ENCODE measurements around the gene CACTIN.
A peak's percentile ranks its signal among the peaks of the same experiment; 100 is the strongest.

CACTIN gene

DNA sequence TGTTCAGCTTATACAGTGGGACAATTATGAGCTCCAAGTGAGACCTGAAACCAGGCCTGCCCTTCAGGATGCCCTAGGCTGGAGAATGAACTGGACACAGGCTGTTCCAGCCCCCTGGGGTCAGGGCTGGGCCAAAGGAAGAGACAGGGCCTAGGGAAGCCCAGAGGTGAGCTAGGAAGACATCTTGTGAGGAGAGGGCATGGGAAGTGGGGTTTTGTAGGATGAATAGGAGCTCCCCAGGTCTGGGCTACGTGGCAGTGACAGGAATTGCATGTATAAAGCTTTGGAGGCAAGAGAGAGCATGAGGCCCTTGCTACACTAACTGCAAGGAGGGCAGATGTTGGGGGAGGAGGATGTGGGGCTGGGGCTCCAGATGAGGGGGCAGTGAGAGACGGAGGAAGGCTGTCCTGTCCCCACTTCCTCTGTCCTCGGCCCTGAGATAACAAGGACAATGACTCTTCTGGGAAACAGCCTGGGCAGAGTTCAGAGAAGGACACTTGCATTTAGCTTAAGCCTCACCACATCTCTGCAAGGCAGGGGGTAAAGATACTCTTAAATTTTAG, 18.4 kb downstream of the CACTIN start:
- DNase-seq, result no peak

GRCh38 chr19:3607303-3608078, 19.1 kb downstream of the CACTIN start:
- DNase-seq, result no peak

DNA sequence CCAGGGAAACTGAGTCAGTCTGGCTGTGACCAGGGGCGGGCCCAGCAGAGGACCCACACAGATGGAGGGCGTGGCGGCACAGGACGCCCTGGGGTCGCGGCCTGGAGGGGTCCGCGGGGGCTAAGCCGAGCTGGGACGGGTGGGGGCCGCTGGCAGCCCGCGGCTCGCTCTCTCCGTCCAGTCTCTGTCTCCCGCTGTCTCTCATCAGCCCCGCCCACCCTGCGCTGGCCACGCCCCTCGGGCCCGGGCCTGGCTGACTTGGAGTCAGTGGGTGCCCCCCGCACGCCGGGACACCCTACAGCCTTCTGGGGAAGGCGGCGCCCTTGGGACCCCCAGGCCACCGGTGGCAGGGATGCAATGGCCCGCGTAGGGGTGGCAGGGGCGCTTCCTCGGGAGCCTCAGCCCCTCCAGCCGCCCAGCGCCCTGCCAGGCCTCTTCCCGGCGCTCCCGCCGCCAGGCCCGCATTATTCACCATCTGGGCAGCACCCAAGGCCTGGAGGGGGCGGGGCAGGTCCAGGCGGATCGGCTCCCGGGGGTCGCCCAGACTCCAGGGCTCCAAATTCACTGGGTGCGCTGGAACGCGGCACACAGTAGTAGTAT, 19.8 kb downstream of the CACTIN start, which contains the start of gene TBXA2R:
TSS of gene TBXA2R (minus strand) at position 186 of the 600 bp plus-strand sequence. CDS start 6,241 bp downstream, outside the sequence.
- DNase-seq, result peak; percentile 71

GRCh38 chr19:3606174-3606689, 20.4 kb downstream of the CACTIN start:
- DNase-seq, result no peak

DNA sequence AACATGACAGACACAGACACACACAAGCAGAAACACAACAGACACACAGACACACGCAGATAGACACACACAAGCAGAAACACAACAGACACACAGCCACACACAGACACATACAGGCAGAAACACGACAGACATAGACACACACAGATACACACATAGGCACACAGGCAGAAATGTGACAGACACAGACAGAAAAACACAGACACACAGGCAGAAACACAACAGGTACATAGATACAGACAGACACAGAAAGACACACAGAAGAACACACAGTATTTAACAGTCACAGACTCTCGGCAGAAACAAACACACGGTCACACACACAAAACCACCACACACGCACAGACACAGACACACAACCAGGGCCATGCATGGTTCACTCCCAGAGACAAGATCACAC, 20.8 kb downstream of the CACTIN start:
- DNase-seq, result no peak

DNA sequence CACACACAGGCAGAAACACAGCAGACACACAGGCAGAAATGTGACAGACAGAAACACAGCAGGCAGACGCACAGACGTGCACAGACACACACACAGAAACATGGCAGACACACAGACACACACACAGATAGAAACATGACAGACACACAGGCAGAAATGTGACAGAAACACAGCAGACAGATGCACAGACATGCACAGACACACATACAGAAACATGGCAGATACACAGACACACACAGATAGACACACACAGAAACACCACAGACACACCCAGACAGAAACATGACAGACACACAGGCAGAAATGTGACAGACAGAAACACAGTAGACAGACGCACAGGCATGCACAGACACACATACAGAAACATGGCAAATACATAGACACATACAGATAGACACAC, 21.2 kb downstream of the CACTIN start:
- no peak for DNase-seq

GRCh38 chr19:3604987-3605343, 21.6 kb downstream of the CACTIN start:
- no peak for DNase-seq

DNA sequence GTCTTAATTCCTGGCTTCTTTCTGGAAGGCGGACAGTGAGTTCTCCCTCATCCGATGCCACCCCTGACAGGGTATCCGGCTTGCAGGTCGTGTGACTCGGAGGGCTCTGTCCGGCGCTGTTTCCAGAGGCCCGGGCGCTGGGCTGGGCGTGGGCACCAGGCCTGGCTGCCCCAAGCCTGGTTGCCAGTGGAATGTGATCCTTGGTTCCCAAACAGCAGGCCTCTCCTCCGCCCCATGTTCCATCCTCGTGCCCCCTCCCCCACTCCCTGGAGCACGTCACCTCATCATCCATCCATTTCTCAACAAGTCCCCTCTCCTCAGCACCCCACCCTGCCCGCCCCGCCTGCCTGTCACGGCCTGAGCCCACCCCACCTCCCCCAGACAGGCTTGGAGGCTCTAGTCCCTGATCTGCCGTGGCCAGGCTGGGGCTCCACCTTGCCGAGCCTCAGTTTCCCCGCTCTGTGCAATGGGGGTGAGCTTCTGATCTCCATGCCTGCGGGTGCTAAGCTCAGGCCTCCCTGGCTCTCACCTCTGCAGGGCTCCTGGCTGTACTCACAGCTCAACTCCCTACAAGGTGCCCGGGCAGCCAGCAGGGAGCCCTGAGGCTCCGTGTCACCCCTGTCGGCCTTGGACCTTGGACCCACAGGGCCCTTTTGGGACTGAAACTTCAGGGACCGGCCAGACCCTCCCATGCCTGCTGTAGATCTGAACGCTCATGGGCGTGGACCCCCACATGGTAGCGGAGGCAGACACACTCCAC, 22.2 kb downstream of the CACTIN start:
- DNase-seq, result no peak

- DNase-seq, result no peak
These were observed 23.3 kb downstream of the CACTIN start for GRCh38 chr19:3603121-3603811.

DNA sequence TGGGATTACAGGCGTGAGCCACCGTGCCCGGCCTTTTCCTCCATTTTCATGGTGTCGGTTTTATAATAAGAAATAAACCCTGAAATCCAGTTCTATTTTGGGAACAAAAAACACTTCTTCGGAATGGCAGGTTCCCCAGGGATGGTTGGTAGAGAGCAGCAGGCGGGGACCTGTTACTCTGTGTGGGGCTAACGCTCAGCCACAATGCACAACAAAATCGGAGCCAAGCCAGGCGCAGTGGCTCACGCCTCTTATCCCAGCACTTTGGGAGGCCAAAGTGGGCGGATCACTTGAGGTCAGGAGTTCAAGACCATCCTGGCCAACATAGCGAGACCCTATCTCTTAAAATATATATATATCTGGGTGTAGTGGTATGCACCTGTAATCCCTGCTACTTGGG, 25.6 kb downstream of the CACTIN start:
- no peak for DNase-seq

DNA sequence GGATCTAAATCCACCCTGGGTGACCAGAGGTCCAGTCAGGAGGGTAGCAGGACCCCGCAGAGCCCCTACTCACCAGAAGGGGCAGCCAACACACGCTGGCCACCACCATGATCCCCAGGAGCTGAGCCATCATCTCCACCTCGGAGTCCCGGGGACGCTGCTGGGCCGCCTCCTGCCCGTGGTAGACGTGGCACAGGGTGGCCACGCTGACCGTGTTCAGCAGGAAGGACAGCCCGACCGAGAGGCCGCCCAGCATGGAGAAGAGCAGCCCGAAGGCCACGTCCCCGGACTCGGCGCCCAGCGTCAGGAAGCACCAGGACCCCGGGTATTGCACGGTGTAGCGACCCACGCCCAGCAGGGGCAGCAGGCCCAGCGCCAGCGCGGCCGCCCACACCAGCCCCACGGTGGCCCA, 26.8 kb downstream of the CACTIN start:
- no peak for DNase-seq

GRCh38 chr19:3595521-3596061, 31.0 kb downstream of the CACTIN start:
- no peak for DNase-seq

GRCh38 chr19:3593156-3593555, 33.4 kb downstream of the CACTIN start:
- DNase-seq, result no peak

DNA sequence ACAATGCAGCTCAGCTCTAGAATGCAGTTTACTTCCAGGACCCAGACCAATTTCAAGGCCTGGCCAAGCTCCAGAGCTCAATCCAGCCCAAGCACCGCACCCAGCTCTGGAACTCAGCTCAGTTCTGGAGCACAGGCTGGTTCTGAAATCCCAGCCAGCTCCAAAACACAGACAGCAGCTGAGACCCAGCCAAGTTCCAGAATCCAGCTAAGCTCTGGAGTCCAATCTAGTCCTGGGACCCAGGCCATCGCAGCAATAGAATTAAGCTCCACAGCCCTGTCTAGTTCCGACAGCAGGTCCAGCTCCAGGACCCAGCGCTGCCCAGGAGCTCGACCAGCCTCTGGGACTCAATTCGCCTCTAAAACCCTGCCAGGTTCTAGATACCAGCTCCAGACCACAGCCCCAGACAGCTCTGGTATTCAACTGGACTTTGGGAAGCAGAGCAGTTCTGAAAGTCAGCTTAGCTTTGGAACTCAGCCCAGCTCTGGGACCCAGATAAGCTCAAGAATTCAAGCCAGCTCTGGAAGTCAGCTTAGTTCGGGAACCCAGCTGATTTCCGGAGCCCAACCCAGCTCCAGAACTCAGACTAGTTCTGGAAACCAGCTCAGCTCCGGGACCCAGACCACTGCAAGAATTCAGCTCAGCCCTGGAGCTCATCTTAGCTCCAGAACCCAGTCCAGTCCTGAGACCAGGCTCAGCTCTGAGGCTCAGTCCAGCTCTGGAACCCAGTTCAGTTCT, 34.5 kb downstream of the CACTIN start:
- DNase-seq, result no peak

GRCh38 chr19:3590991-3591659, 35.5 kb downstream of the CACTIN start:
- DNase-seq, result no peak

- DNase-seq, result no peak
These were observed 36.6 kb downstream of the CACTIN start for GRCh38 chr19:3589949-3590348.

- no peak for DNase-seq
These were observed 37.2 kb downstream of the CACTIN start for GRCh38 chr19:3589439-3589838.

GRCh38 chr19:3586707-3587346, 39.8 kb downstream of the CACTIN start:
- no peak for DNase-seq

DNA sequence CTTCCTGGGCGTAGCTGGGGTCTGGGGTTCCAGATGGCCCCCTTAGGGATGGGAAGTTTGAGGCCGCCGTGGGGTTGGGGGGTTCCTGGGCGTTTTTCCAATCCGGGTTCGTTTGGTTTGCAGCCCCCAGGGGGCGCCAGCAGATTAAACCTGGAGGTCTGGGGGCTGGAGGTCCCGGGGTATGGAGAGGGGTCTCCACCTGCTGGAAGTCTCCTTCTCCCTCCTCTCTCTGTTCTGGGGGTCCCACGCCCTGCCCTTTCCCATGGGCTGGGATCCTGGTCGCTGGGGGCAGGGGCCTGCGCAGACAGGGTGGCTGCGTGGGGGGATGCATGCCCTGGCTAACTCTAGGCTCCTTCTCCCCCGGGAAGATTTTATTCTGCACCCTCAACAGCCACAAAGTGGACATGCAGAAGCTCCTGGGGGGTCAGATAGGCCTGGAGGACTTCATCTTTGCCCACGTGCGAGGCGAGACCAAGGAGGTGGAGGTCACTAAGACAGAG, 40.4 kb downstream of the CACTIN start:
- no peak for DNase-seq
